Stromal cell of bone marrow (primary cell): Measurements from ENCODE around the gene POLR2C.

Source experiments
- DNase-seq: peaks from one replicate; pipeline ENCODE4 v3.0.0-alpha.2; 2012; ENCODE audit warnings: low read depth

Gene POLR2C

DNA sequence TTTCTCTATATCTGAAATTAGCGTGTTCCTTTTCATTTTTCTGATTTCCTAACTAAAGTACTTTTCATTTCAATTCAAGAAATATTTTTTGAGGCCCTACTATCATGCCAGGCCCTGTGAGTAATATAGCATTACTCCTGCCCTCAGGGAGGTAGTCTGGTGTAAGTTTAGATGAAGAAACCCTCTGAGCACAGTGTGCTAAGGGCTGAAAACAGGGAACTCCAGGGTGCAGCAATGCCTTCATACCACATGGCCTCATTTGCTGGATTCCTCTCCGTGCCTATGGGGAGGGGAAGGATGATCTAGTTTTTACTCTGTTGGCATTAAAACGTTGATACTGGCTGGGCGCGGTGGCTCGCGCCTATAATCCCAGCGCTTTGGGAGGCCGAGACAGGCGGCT, 10.5 kb upstream of the POLR2C start:
- DNase-seq, result no peak

DNA sequence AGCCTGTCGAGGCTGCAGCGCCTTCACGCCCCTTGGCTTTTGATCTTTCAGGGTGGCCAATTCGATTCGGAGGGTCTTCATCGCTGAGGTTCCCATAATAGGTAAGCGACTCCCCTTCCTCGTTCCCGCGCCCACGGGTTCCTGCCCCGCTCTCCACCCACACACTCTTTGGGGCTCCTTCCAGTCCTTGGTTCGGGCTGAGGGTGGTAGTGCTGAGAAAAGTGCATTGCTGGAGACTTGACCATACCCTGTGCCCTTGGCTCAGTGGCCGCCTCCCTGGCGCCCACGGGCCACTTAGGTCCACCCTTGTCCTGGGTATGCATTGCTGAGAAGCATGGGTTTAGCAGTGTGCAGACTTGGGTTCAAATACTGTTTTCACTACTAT, 491 bp downstream of the POLR2C start:
- DNase-seq, result no peak

DNA sequence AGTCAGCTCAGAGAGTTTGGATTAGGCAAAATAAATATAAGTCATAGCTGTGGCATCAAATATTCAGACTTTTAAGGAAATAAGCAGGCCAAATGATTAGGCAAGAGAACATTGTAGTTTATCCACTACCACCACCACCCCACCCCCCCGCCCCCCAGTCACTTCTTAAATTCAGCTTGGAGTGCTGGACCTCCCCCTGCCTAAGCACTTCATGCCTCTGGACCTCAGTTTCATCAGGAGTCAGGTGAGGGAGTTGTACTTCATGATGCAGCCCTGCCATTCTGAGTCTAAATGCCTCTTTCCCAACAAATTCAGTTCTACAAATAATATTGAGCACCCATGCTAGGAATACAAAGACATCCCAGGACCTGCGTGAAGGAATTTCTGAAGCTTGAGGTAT, 2.0 kb downstream of the POLR2C start:
- no peak for DNase-seq

DNA sequence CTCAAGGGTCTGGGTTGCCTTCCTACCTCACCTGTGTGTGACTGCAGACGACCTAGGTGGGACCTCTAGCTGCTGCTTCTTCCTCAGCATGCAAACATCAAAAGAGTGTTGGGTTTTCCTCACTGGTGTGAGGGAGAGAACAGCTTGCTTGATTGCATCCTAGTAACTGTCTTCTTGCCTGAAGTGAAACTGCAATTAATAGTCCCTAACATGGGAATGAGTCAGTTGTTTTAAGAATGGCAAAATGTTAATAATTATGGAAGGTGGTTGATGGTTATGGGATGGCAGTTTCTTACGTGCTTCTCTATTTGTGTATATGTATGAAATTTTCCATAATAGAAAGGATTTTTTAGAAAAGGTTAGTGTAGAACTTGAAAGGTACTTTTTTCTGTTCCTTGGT, 5.9 kb downstream of the POLR2C start:
- no peak for DNase-seq

DNA sequence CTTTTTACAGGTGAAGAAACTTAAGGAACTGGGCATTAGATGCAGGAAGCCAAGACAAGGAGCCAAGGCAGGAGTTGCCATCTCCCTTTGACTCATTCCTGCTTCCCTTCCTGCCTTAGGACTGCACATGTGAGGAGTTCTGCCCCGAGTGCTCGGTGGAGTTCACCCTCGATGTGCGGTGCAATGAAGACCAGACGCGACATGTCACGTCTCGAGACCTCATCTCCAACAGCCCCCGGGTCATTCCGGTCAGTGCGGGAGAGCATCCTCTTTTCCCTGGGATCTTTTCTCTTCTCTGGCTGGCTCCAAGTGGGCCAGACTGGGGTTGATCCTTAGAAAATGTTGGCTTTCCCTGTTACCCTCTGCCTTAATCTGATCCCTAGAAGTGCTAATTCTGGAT, 6.6 kb downstream of the POLR2C start:
- no peak for DNase-seq

DNA sequence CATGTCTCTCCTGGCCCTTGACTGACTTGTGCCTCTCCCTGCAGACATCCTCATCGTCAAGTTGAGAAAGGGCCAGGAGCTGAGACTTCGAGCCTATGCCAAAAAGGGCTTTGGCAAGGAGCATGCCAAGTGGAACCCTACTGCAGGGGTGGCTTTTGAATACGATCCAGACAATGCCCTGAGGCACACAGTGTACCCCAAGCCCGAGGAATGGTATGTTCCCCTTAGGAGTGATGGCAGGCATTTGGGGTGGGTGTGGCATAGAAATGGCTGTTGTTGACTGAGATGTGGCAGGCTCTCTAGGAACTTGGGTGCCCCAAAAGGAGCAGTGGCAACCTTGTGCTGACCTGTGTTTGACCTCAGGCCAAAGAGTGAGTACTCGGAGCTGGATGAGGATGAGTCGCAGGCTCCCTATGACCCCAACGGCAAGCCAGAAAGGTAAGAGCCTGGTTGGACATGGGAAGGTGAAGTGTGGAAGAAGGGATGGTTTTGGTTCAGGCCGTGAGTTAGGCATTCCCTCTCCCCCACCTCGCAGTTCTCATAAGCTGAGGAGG, 7.5 kb downstream of the POLR2C start:
- no peak for DNase-seq

DNA sequence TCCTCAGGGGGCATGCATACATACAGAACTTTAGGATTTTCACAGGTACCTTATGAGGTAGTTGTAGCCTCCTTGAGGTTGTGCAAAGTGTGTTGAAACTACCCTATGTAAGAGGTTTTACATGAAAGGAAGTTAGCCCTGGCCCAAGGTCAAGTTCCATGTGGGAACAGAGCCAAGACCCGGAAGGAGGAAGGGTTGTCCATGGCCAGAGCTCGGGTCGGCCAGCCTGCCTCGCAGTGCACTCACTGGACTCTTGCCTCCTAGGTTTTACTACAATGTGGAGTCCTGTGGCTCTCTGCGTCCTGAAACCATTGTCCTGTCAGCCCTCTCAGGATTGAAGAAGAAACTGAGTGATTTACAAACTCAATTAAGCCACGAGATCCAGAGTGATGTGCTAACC, 8.2 kb downstream of the POLR2C start:
- DNase-seq, result no peak

DNA sequence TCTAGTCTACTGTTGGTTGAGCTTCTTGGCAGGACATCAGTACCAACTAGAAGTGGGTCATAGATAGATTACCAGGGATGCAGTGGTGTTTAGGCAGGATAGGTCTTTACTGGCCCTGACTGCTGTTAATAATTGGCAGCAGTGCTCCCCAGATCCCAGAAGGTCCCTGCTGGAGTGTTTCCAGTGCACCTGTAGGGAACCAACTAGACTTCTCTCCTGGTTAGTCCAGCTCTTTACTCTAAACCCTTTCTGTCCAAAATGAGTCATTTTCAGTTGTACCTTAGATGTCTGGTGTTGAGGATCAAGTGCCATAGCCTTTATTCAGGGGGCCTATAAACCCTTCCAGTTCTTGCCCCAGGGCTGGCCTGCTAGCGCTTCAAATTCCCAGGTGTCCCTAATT, 8.7 kb downstream of the POLR2C start:
- DNase-seq, result no peak

DNA sequence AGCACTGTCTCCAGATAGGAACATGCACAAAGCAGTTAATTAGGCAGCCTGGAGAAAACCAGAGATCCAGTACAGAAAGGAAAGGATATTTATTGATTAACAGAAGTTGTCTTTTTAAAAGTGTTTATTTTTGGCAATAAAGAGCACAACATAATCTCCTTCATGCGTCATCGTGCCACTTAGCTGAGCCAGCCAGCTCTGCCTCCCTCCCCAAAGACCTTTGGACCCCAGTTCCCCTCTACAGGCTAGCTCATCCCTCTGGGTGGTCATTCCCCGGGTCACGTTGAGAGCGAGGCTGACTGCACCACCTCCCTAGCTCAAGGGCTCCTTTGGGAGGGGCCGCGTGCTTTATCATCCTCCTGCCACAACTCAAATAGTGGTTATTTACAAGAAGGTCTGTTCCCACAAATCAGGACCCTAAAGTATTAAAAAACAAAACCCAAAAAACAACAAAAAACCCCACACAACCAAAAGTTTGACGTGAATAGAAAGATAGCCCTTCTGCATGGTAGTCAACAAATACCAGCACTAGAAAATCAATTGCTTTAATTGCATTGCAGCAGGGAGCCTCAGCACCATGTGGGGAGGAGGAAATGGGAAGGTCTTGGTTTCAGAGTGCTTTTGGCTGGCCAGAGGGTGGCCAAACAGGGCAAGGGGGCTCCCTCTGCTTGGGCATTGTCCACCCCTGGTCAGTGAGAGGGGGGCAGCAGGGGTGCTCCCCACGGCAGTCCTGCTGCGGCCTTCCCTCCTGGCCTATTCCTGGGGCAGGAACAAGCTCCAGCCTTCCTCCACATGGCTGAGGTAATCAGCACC, 9.6 kb downstream of the POLR2C start:
- no peak for DNase-seq

DNA sequence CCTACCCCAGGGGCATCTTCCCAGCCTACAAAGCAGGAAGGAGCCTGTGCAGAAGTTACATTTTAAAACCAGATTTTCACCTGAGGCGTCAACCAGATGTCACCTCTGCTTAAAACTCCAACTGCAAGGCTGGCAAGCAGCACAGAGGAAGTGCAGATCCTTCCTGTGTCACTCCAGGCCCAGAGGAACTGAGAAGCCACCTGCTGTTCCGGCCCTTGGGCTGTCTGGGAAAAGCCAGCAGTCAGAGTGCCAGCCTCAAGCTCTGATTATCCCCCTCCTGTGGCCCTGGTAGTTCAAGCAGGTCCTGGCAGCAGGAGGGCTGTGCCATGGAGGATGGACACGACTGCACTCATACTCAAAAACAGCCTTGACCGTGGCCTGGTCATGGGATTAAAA, 10.2 kb downstream of the POLR2C start:
- DNase-seq, result no peak

DNA sequence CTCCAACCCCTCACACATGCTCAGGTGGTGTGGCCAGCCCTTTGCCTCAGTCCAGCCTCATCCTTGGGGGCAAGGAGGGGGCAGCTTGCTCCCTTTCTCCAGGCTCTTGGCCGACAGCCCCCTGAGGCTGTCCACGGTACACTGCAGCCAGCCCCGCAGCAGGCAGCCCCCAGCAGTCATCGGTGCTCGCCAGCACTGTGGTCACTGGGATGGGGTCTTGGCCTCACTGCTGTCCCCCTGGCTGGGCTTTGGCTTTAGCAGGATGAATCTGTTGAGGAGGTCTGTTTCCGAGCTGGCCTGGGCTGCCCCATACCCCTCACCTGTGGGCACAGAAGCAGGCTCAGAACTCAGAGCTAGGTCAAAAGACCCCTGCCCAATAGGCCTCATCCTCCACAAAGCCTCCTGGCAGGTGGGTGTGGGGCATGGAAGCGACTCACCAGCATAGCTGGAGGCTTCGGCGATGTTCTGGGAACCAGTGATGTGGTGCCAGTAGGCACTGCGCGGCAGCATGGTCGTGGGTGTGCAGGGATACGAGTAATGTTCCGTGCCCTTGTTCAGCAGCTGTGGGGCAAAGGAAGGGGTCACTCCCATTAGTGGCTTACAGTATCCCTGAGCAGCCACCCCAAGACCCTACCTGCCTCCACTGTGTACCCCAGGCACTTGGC, 10.8 kb downstream of the POLR2C start:
- DNase-seq, result no peak

DNA sequence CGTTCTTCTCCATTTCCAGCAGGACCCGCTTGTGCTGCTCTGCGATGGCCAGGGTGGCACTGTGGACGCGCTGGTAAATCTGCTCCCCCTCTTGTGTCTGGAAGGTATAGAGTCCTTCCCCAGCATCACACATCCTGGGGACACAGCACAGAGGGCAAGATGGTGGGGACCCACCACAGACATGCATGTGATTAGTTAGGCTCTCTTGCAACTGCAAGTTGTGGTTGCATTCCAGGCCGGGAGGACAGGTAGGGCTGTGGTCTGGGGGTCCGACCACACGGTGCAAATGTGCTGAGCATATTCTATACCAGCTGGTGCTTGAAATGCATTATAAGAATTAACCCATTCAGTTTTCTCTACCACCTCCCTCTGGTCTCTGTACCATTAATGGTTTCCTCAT, 11.4 kb downstream of the POLR2C start:
- DNase-seq, result no peak

DNA sequence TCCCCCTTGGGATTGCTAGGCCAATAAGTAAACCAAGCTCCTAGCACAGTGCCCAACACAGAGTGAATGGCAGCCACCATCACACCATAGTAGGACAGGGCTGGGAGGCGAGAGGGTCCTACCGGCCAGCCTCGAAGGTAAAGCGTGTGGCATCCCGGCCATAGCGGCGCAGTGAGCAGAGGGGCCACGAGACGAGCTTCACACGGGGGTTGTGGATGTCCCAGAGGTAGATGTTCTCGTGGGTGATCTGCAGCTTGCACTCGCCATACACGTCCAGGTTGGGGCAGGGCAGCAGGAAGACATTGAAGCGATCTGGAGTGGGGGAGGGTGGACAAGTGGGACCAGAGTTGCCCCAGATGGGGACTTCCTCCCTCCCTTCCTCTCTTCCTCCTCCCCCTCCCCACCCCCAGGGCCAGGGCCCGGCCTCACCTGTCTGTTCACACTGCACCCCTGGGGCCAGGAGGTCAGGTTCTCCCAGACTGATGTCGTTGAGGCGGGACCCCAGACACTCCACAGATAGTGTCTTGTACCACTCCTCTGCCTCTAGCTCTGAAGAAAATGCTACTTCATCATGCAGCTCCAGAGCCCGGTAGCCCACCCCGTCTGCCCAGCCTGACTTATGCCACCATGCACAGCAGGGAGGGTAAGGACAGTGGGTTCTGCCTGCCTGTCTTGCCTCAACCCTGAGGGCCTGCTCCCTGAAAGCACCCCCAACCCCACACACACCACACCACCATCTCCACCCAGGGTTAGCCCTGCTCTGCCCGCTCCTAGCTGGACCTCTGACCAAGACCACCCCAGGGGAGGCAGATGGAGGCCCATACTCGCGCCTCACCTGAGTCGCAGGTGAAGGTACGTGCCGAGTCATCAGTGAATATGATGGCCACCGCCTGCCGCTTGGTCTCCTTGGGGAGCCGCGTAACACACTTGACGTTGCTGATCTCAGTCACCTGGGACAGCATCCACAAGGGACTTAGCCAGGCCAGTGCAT, 12.5 kb downstream of the POLR2C start:
- DNase-seq, result no peak

DNA sequence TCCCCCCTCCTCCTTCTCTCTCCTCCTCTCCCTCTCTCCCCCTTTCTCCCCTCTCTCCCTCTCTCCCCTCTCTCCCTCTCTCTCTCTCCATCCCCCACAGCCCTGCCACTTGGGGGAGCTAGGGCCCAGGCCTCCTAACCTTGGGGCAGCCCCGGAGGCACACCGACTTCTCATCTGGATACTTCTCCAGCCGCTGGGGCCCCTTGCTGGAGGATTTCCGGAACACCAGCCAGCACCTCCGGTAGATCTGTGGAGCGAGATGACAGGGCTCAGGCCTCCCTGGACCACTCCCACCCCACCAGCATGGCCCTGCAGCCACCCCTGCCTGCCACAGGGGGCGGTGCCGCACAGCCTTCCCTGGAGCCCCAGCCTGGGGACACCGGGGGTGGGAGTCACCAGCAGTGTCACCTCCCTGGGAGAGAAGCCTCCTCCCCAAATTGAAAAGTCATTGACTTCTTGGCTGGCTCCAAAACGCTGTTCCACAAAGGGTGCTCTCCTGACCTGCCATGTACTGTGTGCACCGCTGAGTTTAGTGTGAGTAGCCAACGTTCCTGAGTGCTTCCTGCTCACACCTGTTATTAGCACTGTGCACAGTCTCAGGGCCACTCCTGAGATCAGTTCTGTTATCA, 13.3 kb downstream of the POLR2C start:
- DNase-seq, result no peak

DNA sequence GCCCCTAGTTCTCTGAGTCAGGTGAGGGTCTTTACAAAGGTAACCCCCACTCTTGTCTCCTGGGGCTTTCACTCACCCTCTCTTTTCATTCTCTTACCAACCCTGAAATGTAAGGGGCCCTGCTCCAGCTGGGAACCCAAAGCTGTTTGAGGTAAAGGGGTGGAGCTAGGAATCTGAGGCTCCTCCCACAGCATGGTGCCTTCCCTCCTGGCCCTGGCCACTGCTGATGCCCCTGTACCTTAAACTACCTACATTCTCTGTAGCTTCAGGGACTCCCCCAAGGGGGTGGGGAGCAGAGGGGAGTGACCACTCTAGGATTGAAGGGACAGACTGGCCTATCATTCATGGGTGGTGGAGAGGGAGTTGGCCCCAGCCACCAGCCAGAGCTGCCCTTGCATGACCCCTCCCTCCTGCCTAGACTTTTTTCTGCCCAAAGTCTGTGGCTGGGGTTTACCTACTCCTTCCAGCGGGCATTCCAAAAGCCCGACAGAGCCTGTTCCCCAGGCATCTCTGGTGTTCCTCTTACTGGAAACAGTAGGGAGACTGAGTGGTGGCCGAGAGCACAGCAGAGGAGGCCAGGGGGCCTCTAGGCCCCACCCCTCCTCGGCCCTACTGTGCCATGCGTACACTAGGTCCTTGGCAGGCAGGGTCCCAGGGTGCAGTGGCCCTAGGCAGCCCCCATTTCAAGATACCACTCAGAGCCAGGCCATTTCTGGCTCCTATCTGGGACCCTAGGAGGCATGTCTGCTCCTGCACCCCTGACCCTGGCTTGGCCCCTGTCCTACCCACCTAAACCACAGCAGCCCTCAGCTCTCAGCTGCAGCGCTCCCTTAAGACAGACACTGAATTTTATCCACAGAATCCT, 14.3 kb downstream of the POLR2C start:
- no peak for DNase-seq

DNA sequence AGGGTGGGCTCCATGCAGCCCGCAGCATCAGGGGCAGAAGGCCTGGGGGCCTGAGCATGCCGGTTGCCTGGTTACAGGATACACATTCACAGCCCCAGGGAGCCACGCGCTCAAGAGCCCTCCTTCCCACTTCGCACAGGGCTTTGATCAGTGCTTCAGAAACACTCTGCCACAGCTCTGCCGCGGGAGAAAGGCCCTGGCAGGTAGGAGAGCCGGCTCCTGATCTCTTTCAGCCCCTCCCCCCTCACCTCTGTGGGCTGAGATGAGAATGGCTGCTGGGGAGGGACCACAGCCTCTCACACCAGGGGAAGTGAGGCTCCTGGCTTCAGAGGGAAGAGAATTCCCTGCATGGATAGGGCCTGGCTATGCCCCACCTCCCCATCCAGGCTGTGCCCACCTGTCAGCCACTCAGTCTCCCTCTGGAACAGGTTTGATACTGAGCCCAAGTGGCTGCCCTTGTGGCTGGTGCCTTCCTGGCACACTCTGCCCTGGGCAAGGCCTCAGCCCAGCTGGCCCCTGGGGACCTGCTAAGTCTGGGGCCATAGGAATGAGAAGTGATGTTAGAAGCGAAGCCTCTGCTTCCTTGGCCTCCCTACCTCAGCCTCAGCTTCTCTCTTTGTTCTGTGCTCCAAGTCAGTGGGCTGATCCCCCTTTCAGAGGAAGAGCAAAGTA, 15.2 kb downstream of the POLR2C start:
- no peak for DNase-seq

DNA sequence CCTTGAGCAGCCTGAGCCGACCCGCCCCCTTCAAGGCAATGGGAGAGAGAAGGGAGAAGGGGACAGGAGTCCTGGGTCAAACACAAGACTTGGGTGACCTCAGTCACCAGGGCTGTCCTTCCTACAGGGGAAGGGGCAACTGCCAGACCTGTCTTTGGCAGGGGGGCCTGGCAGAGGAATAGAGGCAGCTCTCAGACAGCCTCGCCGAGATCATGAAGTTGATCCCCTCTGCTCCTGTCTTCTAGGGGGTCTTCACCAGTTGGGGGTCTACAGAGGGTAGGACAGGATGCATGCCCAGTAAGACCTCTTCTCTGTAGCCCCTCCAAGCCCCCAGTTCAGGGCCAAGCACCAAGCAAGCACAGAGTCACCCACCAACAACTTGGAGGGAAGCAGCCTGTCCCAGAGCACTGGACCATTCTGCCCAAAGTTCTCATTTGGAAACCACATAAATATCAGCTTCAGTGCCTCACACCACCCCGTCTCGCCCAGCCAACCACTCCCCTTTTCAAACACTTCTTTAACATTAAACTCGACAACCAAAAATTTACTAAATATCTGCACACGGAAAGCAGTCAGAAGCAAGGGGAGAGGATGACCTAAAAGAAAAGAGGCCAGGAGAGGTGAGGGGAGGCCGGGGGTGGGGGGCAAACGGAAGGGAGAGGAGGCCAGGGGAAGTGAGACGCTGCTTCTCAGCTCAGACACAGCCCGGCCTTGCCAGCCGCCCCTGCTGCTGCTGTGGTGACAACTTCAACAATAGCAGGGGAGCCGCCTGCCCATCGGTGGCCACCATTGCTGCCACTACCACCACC, 16.1 kb downstream of the POLR2C start:
- DNase-seq, result no peak

DNA sequence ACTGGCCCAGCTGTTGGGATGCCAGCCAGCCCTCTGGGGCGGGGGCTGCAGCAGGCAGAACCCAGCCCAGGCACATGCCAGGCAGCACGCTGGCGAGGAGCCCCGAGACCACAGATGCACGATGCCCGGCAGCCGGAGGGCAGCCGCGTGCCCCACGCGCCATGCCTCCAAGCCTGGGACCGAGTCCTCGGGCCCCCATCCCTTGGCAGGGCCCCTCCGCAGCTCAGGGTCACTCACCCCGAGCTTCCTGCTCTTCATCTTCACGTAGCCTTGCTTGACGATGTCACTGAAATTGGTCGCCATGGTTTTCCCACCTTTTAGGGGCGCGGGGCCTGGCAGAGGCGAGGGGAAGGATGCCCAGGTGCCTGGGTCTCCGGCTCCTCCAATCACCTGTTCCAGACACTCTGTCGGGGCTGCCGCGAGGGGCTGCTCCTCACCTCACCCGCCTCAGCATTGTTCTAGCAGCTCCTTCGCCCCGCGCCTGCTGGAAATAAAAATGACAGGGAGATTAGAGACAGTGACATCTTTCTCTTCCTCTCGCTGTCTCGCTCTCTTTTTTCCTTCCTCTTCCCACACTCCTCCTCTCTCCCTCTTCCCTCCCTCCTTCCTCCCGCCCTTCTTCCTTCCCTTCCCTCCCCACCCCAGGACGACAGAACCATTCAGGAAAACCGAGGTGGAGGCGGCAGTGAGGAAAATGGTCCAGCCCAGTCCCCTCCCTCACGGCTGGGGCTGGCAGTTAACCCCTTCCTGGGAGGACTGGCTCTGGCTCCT, 16.9 kb downstream of the POLR2C start:
- DNase-seq, result peak; percentile 65
